Aorta (tissue), 5 donors: Measurements from ENCODE around the gene NEU3. TPM values are rescaled to one million over a fixed set of nuclear protein-coding genes. Genes with fewer than 3 reads are reported as not detected.

Experiments used
- ATAC-seq: fragments of 200-7000 bp; cut with Tn5 transposase; one replicate; pipeline ENCODE4 v1.9.1; 2022; ENCODE audit warnings: moderate library complexity; ENCODE audit not compliant: low FRiP score
- DNase-seq, 2 donors: peaks; one replicate each; pipeline ENCODE4 v3.0.0-alpha.2; 2020
- H3K27ac ChIP-seq, 2 donors: one replicate each; pipeline ENCODE4 v1.5.1; 2013; ENCODE audit warnings: low read length in 2 of 2, mild to moderate bottlenecking in 2 of 2, moderate library complexity in 2 of 2, control low read depth in 1 of 2, inconsistent platforms in 1 of 2, low read depth in 1 of 2
- H3K27me3 ChIP-seq, 2 donors: one replicate each; pipeline ENCODE4 v1.6.1; 2013; ENCODE audit warnings: control low read depth in 1 of 2, low read length in 1 of 2, mild to moderate bottlenecking in 1 of 2, moderate library complexity in 1 of 2; ENCODE audit not compliant: insufficient read depth in 2 of 2, control insufficient read depth in 1 of 2
- H3K36me3 ChIP-seq, 2 donors: one replicate each; pipeline ENCODE4 v1.6.1; 2013; ENCODE audit warnings: control low read depth in 1 of 2, low read length in 1 of 2, mild to moderate bottlenecking in 1 of 2; ENCODE audit not compliant: insufficient read depth in 2 of 2, control insufficient read depth in 1 of 2
- H3K4me1 ChIP-seq, 2 donors: one replicate each; pipeline ENCODE4 v1.6.1; 2013; ENCODE audit warnings: low read length in 2 of 2, control low read depth in 1 of 2, mild to moderate bottlenecking in 1 of 2, moderate library complexity in 1 of 2; ENCODE audit not compliant: insufficient read depth in 2 of 2, control insufficient read depth in 1 of 2
- H3K4me3 ChIP-seq, 2 donors: one replicate each; pipeline ENCODE4 v1.5.1; 2013; ENCODE audit warnings: low read length in 2 of 2, control low read depth in 1 of 2, mild to moderate bottlenecking in 1 of 2
- H3K9me3 ChIP-seq: one replicate; pipeline ENCODE4 v1.6.1; 2013; ENCODE audit warnings: mild to moderate bottlenecking, low read length; ENCODE audit not compliant: control insufficient read depth
- WGBS, 2 donors: extraction: QIAGEN DNeasy Blood & Tissue Kit; methylation state at CpG; one replicate each; pipeline ENCODE4 v1.1.7; 2013; 5-methylcytosine and 5-hydroxymethylcytosine counted together
- intact Hi-C, 2 donors: fragments of 100-400 bp; cut with DNase I; formaldehyde crosslinking; loops; one replicate each; pipeline versions ENCODE4 v1.14.2 to v1.15.0; 2022
- polyA plus RNA-seq, 2 donors: library from polyadenylated mRNA; stranded (reverse); fragments of 200-250 nt; gene quantifications; one replicate each; pipeline ENCODE4 v1.2.3, GENCODE V29; 2013
- total RNA-seq, 2 donors: library from RNA; stranded (reverse); fragmentation: NEBNext Ultra II Directional; extraction: Animal tissue kit (Norgen Biotek cat#: 25700); gene quantifications; one replicate each; pipeline ENCODE4 v1.2.1, GENCODE V29; 2021
- donor health status: healthy with polysubstance abuse.
- donor health status: Bipolar disorder and iron deficiency.
- donor health status: DM: no; HTN: no; CAD: no.
- donor health status: DM: no; HTN: no; CAD: no.
- donor health status: DM: yes; HTN: yes; CAD: no.

The NEU3 gene
- total and polyA plus RNA-seq, 4 donors = 1.4 to 13.7 (median 6.8) TPM

GRCh38 chr11:75051043-75051442, 62.3 kb downstream of the NEU3 start:
- no peak for DNase-seq
- H3K4me3 ChIP-seq = no peak overlapping the region
- no peak overlapping the region for H3K27ac ChIP-seq
- H3K36me3 ChIP-seq = no peaks in the 10 kb centered on the region
- intact Hi-C loops = no loop called here
- no peak for ATAC-seq
- 86 to 88% methylated on average over 5 of the region's 5 CpGs for WGBS, 2 donors
- H3K4me1 ChIP-seq = no peaks in the 10 kb centered on the region
- no peaks in the 10 kb centered on the region for H3K27me3 ChIP-seq
- H3K9me3 ChIP-seq = no peaks in the 10 kb centered on the region

- Histone ChIP-seq H3K9me3 (no peaks in the 10 kb centered on the region), H3K4me3 (peak overlapping the region in 1 of 2 donors; percentile 8), H3K27me3 (no peaks in the 10 kb centered on the region), H3K36me3 (no peaks in the 10 kb centered on the region), H3K4me1 (no peaks in the 10 kb centered on the region), H3K27ac (no peak overlapping the region)
- 91 to 100% methylated on average over 1 of the region's 1 CpG for WGBS, 2 donors
- no peak for ATAC-seq
- DNase-seq = no peak
- intact Hi-C loops = no loop called here
Measured at GRCh38 chr11:75052457-75052856, 63.7 kb downstream of the NEU3 start.

GRCh38 chr11:75055511-75055910, 66.8 kb downstream of the NEU3 start:
- DNase-seq (no peak), ATAC-seq (no peak)
- no peaks in the 10 kb centered on the region for H3K27me3 ChIP-seq
- intact Hi-C loops = no loop called here
- no peaks in the 10 kb centered on the region for H3K36me3 ChIP-seq
- no peak overlapping the region for H3K27ac ChIP-seq
- no peaks in the 10 kb centered on the region for H3K4me1 ChIP-seq
- H3K9me3 ChIP-seq = peaks cover 3% of the 10 kb centered on the region
- 84 to 95% methylated on average over 6 of the region's 6 CpGs for WGBS, 2 donors
- H3K4me3 ChIP-seq = no peak overlapping the region

GRCh38 chr11:75056814-75057213, 68.1 kb downstream of the NEU3 start:
- DNase-seq (no peak), ATAC-seq (no peak)
- H3K4me1 ChIP-seq = no peaks in the 10 kb centered on the region
- H3K9me3 ChIP-seq = peaks cover 3% of the 10 kb centered on the region
- no peaks in the 10 kb centered on the region for H3K27me3 ChIP-seq
- H3K36me3 ChIP-seq = no peaks in the 10 kb centered on the region
- H3K4me3 ChIP-seq = no peak overlapping the region
- intact Hi-C loops = no loop called here
- WGBS, 2 donors = 76 to 90% methylated on average over 3 of the region's 3 CpGs
- H3K27ac ChIP-seq = no peak overlapping the region

- Histone ChIP-seq H3K27ac (no peak overlapping the region), H3K4me3 (no peak overlapping the region), H3K36me3 (no peaks in the 10 kb centered on the region), H3K9me3 (peaks cover 3% of the 10 kb centered on the region), H3K27me3 (no peaks in the 10 kb centered on the region), H3K4me1 (no peaks in the 10 kb centered on the region)
- intact Hi-C loops = no loop called here
- DNase-seq (no peak), ATAC-seq (no peak)
Measured at GRCh38 chr11:75059299-75059698, 70.6 kb downstream of the NEU3 start.

GRCh38 chr11:75063741-75064314, 75.1 kb downstream of the NEU3 start:
- WGBS, 2 donors = 55 to 60% methylated on average over 3 of the region's 3 CpGs
- no peak for ATAC-seq
- peaks cover 2% of the 10 kb centered on the region for H3K9me3 ChIP-seq
- H3K27me3 ChIP-seq = no peaks in the 10 kb centered on the region
- H3K36me3 ChIP-seq = no peaks in the 10 kb centered on the region
- no peaks in the 10 kb centered on the region for H3K4me1 ChIP-seq
- no peak overlapping the region for H3K4me3 ChIP-seq
- H3K27ac ChIP-seq = no peak overlapping the region
- no peak for DNase-seq
- intact Hi-C loops = no loop called here

- no peak overlapping the region for H3K27ac ChIP-seq
- no peaks in the 10 kb centered on the region for H3K36me3 ChIP-seq
- no peak for ATAC-seq
- H3K9me3 ChIP-seq = peaks cover 2% of the 10 kb centered on the region
- DNase-seq = no peak
- WGBS, 2 donors = 57 to 58% methylated on average over 7 of the region's 7 CpGs
- no peak overlapping the region for H3K4me3 ChIP-seq
- intact Hi-C loops = no loop called here
- H3K27me3 ChIP-seq = no peaks in the 10 kb centered on the region
- no peaks in the 10 kb centered on the region for H3K4me1 ChIP-seq
Measured at GRCh38 chr11:75066061-75066460, 77.3 kb downstream of the NEU3 start.

Other genes with a start within 250 kb of the NEU3 start
- 10 to 100 TPM; 19.8 to 23.6 TPM for gene RNF169, start 240.1 kb upstream of the NEU3 start, total RNA-seq
- 1 to 10 TPM; 2.6 to 6.5 TPM for gene RNF169, start 240.1 kb upstream of the NEU3 start, polyA plus RNA-seq
- 10 to 100 TPM; 14.9 to 23.4 TPM for gene XRRA1, start 39.8 kb upstream of the NEU3 start, total RNA-seq
- 1 to 10 TPM; 2.0 to 2.5 TPM for gene XRRA1, start 39.8 kb upstream of the NEU3 start, polyA plus RNA-seq
- gene SPCS2, start 39.7 kb upstream of the NEU3 start, total RNA-seq = 100 to 1,000 TPM; 126 to 134 TPM
- gene SPCS2, start 39.7 kb upstream of the NEU3 start, polyA plus RNA-seq = 100 to 1,000 TPM in 1 of 2 donors, 10 to 100 TPM in 1; 78.1 to 120 TPM
- gene OR2AT4, start 107.9 kb downstream of the NEU3 start, total RNA-seq = not detected
- under 1 TPM in 1 of 2 donors, not detected in 1; 0.88 TPM for gene OR2AT4, start 107.9 kb downstream of the NEU3 start, polyA plus RNA-seq
- gene SLCO2B1, start 162.2 kb downstream of the NEU3 start, total RNA-seq = 100 to 1,000 TPM in 1 of 2 donors, 10 to 100 TPM in 1; 82.4 to 144 TPM
- 10 to 100 TPM in 1 of 2 donors, 1 to 10 TPM in 1; 3.3 to 14.1 TPM for gene SLCO2B1, start 162.2 kb downstream of the NEU3 start, polyA plus RNA-seq